ENCODE data around the gene PLCD3. TPM values are rescaled to one million over a fixed set of nuclear protein-coding genes. Genes with fewer than 3 reads are reported as not detected.

PLCD3 gene
- total and polyA plus RNA-seq, 9 of the 15 experiments (the other 6 are each of a cell fraction or from before 2014, with no cell fraction given): 0.20 to 22.6 (median 7.5) TPM

GRCh38 chr17:45123930-45124796 lies 8.2 kb downstream of the PLCD3 start (continued):
- TF ChIP-seq KDM1A (IDR thresholded peaks at IDR 0.05) (no peak; a peak in 1 of 4 replicates), THRA (IDR thresholded peaks at IDR 0.05) (no peak), SETDB1 (IDR thresholded peaks at IDR 0.05; ENCODE audit: low read length) (no peak), HEY1 (CRISPR knock-in tag; IDR thresholded peaks at IDR 0.05; ENCODE audit: borderline replicate concordance) (no peak), RBM39 (optimal IDR thresholded peaks at IDR 0.05; ENCODE audit: low read depth, low read length) (no peak), ZNF584 (CRISPR knock-in tag; IDR thresholded peaks at IDR 0.05; ENCODE audit: low read depth) (peak; percentile 78; the same call in 1 of the 2 replicates), HIVEP1 (CRISPR knock-in tag; IDR thresholded peaks at IDR 0.05) (no peak), NFE2 (IDR thresholded peaks at IDR 0.05; ENCODE audit: low read depth) (peak; percentile 73), HDGF (IDR thresholded peaks at IDR 0.05) (no peak), HCFC1 (IDR thresholded peaks at IDR 0.05; ENCODE audit: low read depth, low read length) (no peak), MAFF (IDR thresholded peaks at IDR 0.05; ENCODE audit: low read length) (no peak), GTF2E2 (tag; IDR thresholded peaks at IDR 0.05) (no peak), CBX2 (IDR thresholded peaks at IDR 0.05; ENCODE audit: insufficient read depth, low read length, poor library complexity, severe bottlenecking) (no peak), LEF1 (IDR thresholded peaks at IDR 0.05) (peak; percentile 85), STAT5A (IDR thresholded peaks at IDR 0.05; ENCODE audit: borderline replicate concordance, low read length) (no peak), POLR2B (IDR thresholded peaks at IDR 0.05; ENCODE audit: low read depth, partially characterized antibody) (peak; percentile 54), FOXJ3 (CRISPR knock-in tag; IDR thresholded peaks at IDR 0.05) (no peak), RBM34 (IDR thresholded peaks at IDR 0.05; ENCODE audit: borderline replicate concordance, insufficient read depth, low read length) (no peak), TFAP4 (CRISPR knock-in tag; IDR thresholded peaks at IDR 0.05; ENCODE audit: borderline replicate concordance) (peak; percentile 93), CC2D1A (IDR thresholded peaks at IDR 0.05) (no peak), ZNF121 (CRISPR knock-in tag; conservative IDR thresholded peaks at IDR 0.05) (no peak), MBD1 (CRISPR knock-in tag; IDR thresholded peaks at IDR 0.05) (no peak), GABPB1 (CRISPR knock-in tag; IDR thresholded peaks at IDR 0.05) (peak; percentile 88), SAFB2 (IDR thresholded peaks at IDR 0.05; ENCODE audit: borderline replicate concordance, low read depth, low read length, severe bottlenecking) (no peak), POLR2H (tag; IDR thresholded peaks at IDR 0.05; ENCODE audit: low read depth) (no peak)

Data from K562 (cell line).